ENCODE data around the gene PLD1.

Gene PLD1

GRCh38 chr3:171790898-171791691 is 19.2 kb downstream of the PLD1 start:
- in situ Hi-C loops (cut with MboI; ENCODE audit: low sequenced_read_pairs, unreplicated experiment) = no loop called here
- DNase-seq (ENCODE audit: low spot score) = no peak
- no peak for TF ChIP-seq CTCF (IDR thresholded peaks at IDR 0.05; ENCODE audit: borderline replicate concordance, control extremely low read depth, extremely low read depth, insufficient read depth, missing control alignments)

GRCh38 chr3:171790574-171790897 is 19.7 kb downstream of the PLD1 start:
- no peak for DNase-seq (ENCODE audit: low spot score)
- in situ Hi-C loops (cut with MboI; ENCODE audit: low sequenced_read_pairs, unreplicated experiment) = no loop called here
- no peak for TF ChIP-seq CTCF (IDR thresholded peaks at IDR 0.05; ENCODE audit: borderline replicate concordance, control extremely low read depth, extremely low read depth, insufficient read depth, missing control alignments)

DNA sequence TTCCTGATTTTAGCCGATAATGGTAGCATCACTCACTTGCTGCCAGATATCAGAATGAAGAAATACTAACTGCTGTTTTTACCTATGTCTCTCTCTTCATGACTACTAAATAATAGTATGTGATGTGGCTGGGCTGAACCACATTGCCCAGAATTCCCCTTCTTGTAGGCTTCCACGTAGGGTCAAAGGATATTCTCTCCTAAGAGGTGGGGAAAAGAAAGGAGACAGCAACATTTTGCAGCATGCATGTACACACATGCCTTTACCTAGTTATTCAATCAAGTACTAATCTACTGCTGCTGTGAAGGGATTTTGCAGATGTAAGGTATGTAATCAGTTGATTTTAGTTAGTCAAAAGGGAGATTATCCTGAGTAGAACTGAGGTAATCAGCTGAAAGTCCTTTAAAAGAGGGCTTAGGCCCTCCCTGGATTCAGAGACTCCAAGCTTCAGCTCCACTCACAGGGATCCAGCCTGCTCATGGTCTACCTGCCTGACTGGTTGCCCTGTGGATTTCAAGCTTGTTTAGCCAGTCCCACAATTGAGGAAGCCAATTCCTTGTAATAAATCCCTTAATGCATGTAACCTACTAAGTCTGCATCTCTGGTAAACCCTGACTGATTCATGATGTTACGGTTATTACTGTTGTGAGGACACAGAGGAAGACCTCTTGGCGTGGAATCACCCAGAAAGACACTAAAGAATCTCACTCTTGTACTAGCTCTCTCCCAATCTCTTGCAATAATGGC is 20.4 kb downstream of the PLD1 start:
- in situ Hi-C loops (cut with MboI; ENCODE audit: low sequenced_read_pairs, unreplicated experiment) = no loop called here
- DNase-seq (ENCODE audit: low spot score) = no peak
- no peak for TF ChIP-seq CTCF (IDR thresholded peaks at IDR 0.05; ENCODE audit: borderline replicate concordance, control extremely low read depth, extremely low read depth, insufficient read depth, missing control alignments)

DNA sequence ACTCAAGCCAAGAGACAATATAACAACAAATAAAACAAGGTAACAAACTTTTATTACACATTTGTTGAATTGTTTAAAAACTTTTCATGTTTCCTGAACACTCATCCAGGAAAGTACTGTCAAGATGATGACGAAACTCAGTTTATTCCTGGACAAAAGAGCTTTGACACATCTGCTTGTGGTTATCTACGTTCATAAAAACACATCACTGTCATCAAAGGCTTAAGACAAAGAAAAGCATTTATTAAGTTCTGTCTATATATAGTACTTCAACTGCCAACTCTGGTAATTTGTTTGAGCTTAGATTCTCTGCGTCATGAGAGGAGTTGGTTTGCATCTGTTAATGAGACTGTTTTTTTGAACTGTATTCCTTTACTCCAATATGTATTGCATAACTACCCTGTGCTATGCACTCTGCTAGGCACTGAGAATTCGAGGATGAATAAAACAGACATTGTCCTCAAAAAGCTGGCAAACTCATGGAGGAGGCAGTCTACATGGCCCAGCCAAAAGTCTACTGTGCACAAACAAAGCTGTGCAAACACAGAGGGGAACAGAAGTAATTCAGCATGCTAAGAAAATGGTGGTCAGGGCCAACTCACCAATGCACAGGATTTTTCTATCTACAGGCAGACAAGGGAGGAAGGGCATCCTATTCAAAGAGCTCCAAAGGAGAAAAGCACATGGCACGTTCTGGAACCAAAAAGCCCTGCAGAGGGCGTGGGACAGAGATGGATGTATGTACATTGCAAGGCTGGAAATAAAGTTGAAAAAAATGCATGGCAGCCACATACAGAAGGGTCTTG is 21.5 kb downstream of the PLD1 start:
- in situ Hi-C loops (cut with MboI; ENCODE audit: low sequenced_read_pairs, unreplicated experiment) = no loop called here
- no peak for TF ChIP-seq CTCF (IDR thresholded peaks at IDR 0.05; ENCODE audit: borderline replicate concordance, control extremely low read depth, extremely low read depth, insufficient read depth, missing control alignments)
- no peak for DNase-seq (ENCODE audit: low spot score)

GRCh38 chr3:171786997-171787396 is 23.3 kb downstream of the PLD1 start:
- in situ Hi-C loops (cut with MboI; ENCODE audit: low sequenced_read_pairs, unreplicated experiment) = no loop called here
- TF ChIP-seq CTCF (IDR thresholded peaks at IDR 0.05; ENCODE audit: borderline replicate concordance, control extremely low read depth, extremely low read depth, insufficient read depth, missing control alignments) = no peak
- no peak for DNase-seq (ENCODE audit: low spot score)

GRCh38 chr3:171784937-171785336 is 25.3 kb downstream of the PLD1 start:
- no peak for DNase-seq (ENCODE audit: low spot score)
- in situ Hi-C loops (cut with MboI; ENCODE audit: low sequenced_read_pairs, unreplicated experiment) = no loop called here
- TF ChIP-seq CTCF (IDR thresholded peaks at IDR 0.05; ENCODE audit: borderline replicate concordance, control extremely low read depth, extremely low read depth, insufficient read depth, missing control alignments) = no peak
